ENCODE results near the gene CCNF.
A peak's percentile ranks its signal among the peaks of the same experiment; 100 is the strongest.
"Not testable (repeated sequence)": the region's sequence is repeated elsewhere in the genome, so short reads cannot be mapped to it uniquely, and the experiment has no call there.

CCNF gene

GRCh38 chr16:2428051-2428783 lies 1.0 kb upstream of the CCNF start:
- DNase-seq, result no peak

- no peak for DNase-seq
Measured at GRCh38 chr16:2428784-2429033, 538 bp upstream of the CCNF start.

GRCh38 chr16:2429771-2430663 lies 770 bp downstream of the CCNF start:
- no peak for DNase-seq

DNA sequence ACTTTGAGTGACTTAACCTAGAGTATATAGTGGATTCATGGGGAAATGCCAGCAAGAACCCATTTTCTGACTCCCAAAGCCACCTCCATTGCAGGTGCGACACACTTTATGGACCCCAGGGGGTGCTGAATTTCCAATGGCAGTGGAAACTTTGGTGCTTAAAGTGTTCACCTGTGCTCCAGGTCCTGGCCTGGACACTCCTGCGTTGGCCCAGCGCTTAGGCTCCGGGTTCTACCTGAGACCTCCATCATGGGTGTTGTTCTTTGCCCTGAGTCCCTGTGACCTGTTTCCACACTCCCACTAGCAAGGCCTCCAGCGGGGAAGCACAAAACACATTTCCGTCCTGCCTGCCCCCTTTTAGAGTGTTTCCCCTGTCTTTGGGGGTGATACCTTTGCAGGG lies 3.0 kb downstream of the CCNF start:
- peak in 1 of 2 experiments; percentile 20 for DNase-seq

DNA sequence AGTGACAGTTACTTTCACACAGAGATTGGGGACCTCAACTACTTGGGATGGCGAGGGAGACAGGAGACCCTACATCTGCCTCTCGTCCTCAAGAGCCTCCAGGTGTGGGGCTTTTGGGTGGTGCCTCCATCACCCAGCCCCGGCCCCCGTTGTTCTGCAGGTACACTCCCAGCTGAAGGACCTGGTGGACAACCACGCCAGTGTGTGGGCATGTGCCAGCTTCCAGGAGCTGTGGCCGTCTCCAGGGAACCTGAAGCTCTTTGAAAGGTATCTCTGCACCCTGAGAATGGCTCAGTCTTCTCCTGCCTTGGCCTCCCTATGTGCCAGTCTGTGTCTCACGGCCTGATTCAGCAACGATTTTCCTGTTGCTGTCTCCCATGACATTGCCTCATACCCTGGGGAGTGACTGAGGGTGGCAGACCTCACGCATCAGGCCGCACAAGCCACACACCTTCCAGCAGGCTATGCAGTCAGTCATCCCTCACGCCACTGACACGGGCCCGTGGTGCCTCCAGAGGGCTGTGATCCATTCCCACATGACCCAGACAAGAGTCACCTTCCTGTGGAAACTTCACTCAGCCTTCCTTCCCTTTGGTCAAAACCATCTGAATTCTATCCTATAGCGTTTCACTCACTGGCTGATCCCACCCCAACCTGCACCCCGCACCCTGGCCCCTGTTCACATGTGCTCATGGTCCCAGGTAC lies 3.7 kb downstream of the CCNF start:
- peak in 1 of 2 experiments; percentile 16 for DNase-seq

- not testable (repeated sequence) for DNase-seq
Measured at GRCh38 chr16:2435236-2435635, 6.0 kb downstream of the CCNF start.

- DNase-seq, result no peak
Measured at GRCh38 chr16:2436110-2436509, 6.9 kb downstream of the CCNF start.

DNA sequence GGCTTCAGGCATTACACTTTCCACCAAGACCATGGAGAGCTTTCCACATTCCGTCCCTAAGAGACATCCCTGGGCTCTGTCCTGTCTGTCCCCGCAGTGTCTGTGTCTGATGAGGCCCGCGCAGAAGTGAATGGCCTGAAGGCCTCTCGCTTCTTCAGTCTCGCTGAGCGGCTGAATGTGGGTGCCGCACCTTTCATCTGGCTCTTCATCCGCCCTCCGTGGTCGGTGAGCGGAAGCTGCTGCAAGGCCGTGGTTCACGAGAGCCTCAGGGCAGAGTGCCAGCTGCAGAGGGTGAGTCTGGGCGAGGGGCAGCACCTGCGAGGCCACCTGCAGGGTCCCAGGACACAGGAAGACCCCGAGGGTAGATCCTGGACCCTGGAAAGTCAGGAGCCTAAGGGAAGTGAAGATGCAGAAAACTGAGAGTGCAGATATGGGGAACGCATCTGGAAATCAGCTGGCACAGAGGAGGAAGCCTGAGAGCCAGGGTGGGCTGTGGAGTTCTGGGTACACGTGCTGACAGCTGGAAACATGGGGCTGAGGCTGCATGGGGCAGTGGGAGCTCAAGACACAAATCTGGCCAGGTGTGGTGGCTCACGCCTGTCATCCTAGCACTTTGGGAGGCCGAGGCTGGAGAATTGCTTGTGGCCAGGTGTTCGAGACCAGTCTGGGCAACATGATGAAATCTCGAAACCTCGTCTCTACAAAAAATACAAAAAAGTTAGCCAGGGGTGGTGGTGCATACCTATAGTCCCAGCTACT lies 8.0 kb downstream of the CCNF start:
- DNase-seq, result no peak

DNA sequence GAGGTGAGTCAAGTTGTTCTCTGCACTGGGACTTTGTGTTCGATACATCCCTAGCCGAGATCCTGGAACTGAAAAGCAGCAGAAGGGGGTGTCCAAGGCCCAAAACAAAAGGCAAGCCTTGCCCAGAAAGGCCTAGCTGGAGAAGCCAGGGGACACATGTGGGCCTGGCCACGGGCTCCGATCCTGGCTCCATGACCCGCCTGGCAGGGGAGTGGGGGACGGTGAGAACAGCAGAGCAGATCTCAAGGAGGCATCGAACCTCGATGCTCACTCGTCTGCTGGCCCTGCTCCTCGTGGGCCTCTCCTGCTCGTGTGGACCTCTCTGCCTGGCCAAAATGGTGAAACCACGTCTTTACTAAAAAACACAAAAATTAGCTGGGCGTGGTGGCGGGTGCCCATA lies 8.9 kb downstream of the CCNF start:
- DNase-seq, result no peak

- DNase-seq, result no peak
Measured at GRCh38 chr16:2439598-2439997, 10.4 kb downstream of the CCNF start.

DNA sequence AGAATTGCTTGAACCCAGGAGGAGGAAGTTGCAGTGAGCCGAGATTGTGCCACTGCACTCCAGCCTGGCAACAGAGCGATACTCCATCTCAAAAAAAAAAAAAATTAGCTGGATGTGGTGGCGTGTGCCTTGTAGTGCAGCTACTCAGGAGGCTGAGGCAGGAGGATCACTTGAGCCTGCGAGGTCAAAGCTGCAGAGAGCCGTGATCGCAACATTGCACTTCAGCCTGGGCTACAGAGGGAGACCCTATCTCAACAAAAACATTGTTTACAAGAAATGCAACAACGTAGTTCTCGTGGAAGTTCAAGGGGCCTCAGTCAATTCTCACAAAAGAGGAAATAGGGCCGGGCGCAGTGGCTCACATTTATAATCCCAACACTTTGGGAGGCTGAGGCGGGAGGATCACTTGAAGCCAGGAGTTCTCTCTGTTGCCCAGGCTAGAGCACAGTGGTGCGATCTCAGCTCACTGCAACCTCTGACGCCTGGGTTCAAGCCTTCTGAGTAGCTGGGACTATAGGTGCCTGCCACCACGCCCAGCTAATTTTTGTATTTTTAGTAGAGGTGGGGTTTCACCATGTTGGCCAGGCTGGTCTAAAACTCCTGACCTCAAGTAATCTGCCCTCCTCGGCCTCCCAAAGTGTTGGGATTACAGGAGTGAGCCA lies 12.0 kb downstream of the CCNF start:
- not testable (repeated sequence) for DNase-seq

DNA sequence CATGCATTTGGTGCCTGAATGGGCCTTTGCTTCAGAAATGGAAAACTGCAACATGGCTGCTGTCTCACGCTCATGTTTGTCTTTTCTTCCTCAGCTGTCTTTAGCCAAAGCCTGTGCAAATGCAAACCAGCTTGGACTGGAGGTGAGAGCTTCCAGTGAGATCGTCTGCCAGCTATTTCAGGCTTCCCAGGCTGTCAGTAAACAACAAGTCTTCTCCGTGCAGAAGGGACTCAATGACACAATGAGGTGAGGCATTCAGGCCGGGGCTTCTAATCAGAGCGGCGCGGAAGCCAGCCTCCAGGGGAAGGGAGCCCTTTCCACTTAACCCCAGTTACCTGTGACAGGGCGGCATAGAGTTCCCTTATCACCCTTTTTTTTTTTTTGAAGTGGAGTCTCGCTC lies 14.3 kb downstream of the CCNF start:
- no peak for DNase-seq

- no peak for DNase-seq
Measured at GRCh38 chr16:2447920-2448583, 18.8 kb downstream of the CCNF start.

- no peak for DNase-seq
Measured at GRCh38 chr16:2449118-2449517, 19.9 kb downstream of the CCNF start.

DNA sequence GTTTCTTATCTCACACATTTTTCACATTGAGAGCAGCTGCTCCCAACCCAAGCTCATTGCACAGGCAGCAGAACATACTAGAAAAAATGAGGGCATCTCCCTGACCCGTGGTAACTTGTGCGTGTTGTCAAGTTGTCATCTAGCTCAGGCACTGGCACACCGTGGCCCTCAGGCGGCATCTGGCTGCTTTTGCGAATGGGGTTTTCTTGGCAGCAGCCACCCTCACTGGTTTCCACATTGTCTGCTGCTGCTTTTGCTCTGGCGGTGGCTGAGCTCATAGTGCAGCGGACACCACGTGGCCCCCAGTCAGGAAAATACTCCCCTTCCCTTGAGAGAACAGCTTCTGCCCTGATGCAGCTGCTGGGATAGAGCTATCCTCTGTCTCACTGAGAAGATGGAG lies 21.3 kb downstream of the CCNF start:
- DNase-seq, result no peak

DNA sequence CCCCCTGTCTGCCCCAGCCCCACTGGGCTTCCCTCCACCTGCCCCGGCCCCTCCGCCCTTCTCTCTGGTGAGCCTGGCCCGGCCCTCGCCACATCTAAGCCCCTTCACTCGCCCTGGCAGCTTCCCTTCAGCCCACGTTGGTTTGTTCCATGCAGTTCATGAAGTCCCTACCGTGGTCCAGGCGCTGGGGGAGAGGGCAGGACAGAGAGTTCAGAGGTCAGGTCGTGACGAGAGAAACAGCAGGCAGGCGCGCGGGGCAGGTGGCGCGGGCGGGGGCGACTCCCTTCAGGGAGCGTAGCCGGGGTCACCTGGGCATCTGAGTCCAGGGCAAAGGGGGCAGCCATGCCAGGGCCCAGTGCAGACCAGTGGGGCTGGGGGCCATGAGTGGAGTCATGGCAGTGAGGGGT lies 21.7 kb downstream of the CCNF start:
- DNase-seq, result no peak

GRCh38 chr16:2451851-2452320 lies 22.6 kb downstream of the CCNF start:
- no peak for DNase-seq

- DNase-seq, result no peak
Measured at GRCh38 chr16:2452650-2453049, 23.4 kb downstream of the CCNF start.

DNA sequence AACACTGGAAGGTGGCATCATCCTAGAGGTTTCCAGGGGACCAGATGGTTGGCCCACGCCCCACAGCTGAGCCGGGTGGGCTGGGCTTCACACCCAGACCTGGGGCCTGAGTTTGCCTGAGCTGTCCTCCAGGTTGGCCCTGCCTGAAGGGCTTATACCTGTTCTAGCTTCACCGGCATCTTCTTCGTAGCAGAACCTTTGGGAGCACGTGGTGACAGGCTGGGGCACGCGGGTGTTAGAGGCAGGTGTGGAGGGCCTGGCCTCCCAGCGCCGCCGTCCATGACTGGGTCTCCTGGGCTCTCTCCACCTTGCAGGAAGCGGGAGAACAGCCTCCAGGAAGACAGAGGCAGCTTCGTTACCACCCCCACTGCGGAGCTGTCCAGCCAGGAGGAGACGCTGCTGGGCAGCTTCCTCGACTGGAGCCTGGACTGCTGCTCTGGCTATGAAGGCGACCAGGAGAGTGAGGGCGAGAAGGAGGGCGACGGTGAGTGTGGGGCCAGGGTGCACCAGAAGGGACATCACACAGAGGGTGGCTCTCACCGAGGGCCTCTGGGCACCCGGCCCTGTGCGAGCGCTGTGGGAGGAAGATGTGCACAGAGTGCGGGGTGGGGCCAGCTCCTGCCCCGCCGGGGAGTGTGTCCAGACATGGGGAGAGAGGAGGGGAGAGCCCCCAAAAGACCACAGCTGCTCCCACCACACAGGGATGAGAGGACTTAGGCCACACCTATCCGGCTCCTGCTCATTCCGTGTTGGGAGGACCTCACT lies 26.0 kb downstream of the CCNF start:
- no peak for DNase-seq

- DNase-seq, result no peak
Measured at GRCh38 chr16:2456551-2457153, 27.4 kb downstream of the CCNF start.

DNA sequence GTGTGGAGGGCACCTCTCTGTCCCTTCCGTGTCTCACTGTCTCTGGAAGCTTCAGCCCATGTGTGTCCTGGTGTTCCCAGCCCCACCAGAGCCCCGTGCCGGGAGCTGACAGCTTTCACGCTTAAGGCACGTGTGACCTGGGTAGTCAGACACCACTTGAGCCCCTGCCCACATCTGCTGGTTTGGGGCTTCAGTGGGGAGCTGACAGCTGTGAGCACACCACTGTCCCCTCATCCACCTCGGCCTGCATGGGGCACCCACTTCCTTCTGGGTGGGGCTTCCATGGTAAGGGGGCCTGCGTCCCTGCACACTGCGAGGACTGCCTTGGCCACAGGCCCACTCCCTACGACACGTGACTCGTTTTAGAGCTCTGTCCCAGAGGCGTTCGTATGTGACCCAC lies 28.0 kb downstream of the CCNF start:
- no peak for DNase-seq
